ENCODE measurements around the gene GPR108. TPM values are rescaled to one million over a fixed set of nuclear protein-coding genes. Genes with fewer than 3 reads are reported as not detected.

Gene GPR108
- total and polyA plus RNA-seq, 2 of the 13 experiments (the other 11 are each of a cell fraction or from before 2014, with no cell fraction given): 36.4 to 63.0 TPM

- no peak for TF ChIP-seq ZNF407 (CRISPR knock-in tag; IDR thresholded peaks at IDR 0.05; ENCODE audit: not compliant biosample characterization)
- TF ChIP-seq KLF9 (CRISPR knock-in tag; IDR thresholded peaks at IDR 0.05; ENCODE audit: low read depth): no peak
- TF ChIP-seq THAP8 (CRISPR knock-in tag; IDR thresholded peaks at IDR 0.05; ENCODE audit: borderline replicate concordance): no peak
- peak; percentile 61 for TF ChIP-seq RBFOX2 (IDR thresholded peaks at IDR 0.05; ENCODE audit: low read depth, low read length)
- no peak for TF ChIP-seq FOXO4 (CRISPR knock-in tag; conservative IDR thresholded peaks at IDR 0.05)
- TF ChIP-seq ZBED4 (CRISPR knock-in tag; IDR thresholded peaks at IDR 0.05; ENCODE audit: borderline replicate concordance): no peak
- TF ChIP-seq REL (CRISPR knock-in tag; conservative IDR thresholded peaks at IDR 0.05): no peak
Measured at GRCh38 chr19:6714749-6715555, 22.4 kb downstream of the GPR108 start (continued).
